Erythroblast (primary cell): ENCODE measurements around the gene MOXD1.

Source experiments
- GATA1 ChIP-seq: IDR thresholded peaks from 2 replicates; pipeline ENCODE4 v1.6.1; 2011; ENCODE audit warnings: low read depth, mild to moderate bottlenecking, control low read depth, low read length, moderate library complexity
- POLR2A ChIP-seq: IDR thresholded peaks from 2 replicates; pipeline ENCODE4 v1.6.1; 2011; ENCODE audit warnings: mild to moderate bottlenecking, low read length

DNA sequence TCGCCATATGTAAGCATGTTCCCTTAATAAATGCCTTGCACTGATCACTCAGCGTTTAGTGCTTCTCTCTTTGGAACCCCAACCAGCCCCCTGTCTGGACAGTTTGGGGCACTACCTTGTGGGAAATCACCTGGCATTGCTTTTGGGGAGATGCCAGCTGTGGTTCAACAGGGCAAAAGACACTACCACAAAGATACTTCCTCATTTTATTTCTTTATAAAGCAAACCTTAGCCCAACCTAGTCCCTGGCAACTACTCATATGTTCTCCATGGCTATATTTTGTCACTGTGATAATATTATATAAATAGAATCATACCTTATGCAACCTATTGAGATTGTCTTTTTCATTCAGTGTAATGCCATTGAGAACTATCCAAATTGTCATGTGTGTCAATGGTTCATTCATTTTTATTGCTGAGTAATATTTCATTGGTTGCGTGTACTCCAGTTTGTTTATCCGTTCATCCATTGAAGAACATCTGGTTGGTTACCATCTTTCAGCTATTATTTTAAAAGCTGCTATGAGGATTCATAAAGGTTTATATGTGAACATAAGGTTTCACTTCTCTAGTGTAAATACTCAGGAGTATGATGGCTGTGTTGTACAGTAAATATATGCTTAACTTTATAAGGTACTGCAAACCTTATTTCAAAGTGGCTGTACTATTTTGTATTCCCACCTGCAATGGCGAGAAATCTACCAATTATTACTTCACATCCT is 114.8 kb downstream of the MOXD1 start:
- TF ChIP-seq POLR2A (no peak), GATA1 (no peak)
